Hepatocyte (in vitro differentiated cells): ENCODE results near the gene RAPGEF4.

ENCODE experiments used
- CTCF ChIP-seq: fragments of 200-600 bp; sonication (generic); IDR thresholded peaks from 2 replicates; pipeline ENCODE4 v1.5.1; 2016; ENCODE audit warnings: antibody characterized with exemption, mild to moderate bottlenecking; ENCODE audit not compliant: poor library complexity
- EZH2phosphoT487 ChIP-seq: fragments of 200-600 bp; sonication (generic); IDR thresholded peaks from one replicate; pipeline ENCODE4 v1.6.1; 2018; ENCODE audit warnings: antibody characterized with exemption, mild to moderate bottlenecking, low read depth, moderate library complexity; ENCODE audit not compliant: unreplicated experiment, severe bottlenecking

DNA sequence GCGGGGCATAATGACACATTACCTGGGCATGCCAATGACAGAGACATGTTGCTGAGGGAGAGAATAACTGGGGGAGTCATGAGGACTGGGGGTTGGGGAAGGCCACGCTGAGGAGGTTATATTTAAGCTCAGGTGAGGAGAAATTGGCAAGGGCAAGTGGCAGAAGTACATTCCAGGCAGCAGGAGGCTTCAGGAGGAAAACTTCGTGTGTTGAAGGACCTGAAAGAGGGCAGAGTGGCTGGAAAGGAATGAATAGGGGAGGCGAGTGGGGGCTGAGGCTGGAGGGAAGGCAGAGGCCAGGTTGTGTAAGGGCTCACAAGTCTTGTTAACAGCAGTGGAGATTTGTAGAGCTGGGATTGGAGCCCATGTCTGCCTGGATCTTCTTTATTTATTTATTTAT, 166.3 kb downstream of the RAPGEF4 start:
- no peak for TF ChIP-seq CTCF
- TF ChIP-seq EZH2phosphoT487, result no peak
